ENCODE measurements around the gene PRTG. TPM values are rescaled to one million over a fixed set of nuclear protein-coding genes. Genes with fewer than 3 reads are reported as not detected.
"Not testable (repeated sequence)": the region's sequence is repeated elsewhere in the genome, so short reads cannot be mapped to it uniquely, and the experiment has no call there.

The PRTG gene
- total RNA-seq, 2 experiments from 2014 or later = not detected

DNA sequence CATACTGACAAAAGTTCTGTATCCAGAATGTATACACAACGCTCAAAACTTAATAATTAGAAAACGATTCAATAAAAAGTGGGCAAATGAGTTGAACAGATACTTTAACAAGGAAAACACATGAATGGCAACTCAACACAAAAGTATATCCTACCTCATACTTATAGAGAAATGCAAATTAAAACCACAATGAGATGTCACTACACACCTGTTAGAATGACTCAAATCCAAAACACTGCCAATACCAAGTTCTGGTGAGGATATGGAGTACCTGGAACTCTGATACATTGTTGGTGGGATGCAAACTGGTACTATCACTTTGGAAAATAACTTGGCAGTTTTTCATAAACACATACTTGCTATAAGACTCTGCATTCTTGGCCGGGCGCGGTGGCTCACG is 42.1 kb downstream of the PRTG start:
- POLR2A ChIA-PET = no interaction called here
- peaks cover 7% of the 10 kb centered on the region for H3K27me3 Mint-ChIP-seq
- intact Hi-C loops (cut with micrococcal nuclease) = no loop called here
- H3K9me3 Mint-ChIP-seq = no peaks in the 10 kb centered on the region
- no peaks in the 10 kb centered on the region for H3K36me3 Mint-ChIP-seq (ENCODE audit: low read depth)
- CTCF ChIA-PET = no interaction called here
- H3K27ac Mint-ChIP-seq = no peak overlapping the region
- ATAC-seq (no peak), DNase-seq (no peak)
- H3K4me3 Mint-ChIP-seq = no peak overlapping the region
- TF ChIP-seq, protein P1, sequence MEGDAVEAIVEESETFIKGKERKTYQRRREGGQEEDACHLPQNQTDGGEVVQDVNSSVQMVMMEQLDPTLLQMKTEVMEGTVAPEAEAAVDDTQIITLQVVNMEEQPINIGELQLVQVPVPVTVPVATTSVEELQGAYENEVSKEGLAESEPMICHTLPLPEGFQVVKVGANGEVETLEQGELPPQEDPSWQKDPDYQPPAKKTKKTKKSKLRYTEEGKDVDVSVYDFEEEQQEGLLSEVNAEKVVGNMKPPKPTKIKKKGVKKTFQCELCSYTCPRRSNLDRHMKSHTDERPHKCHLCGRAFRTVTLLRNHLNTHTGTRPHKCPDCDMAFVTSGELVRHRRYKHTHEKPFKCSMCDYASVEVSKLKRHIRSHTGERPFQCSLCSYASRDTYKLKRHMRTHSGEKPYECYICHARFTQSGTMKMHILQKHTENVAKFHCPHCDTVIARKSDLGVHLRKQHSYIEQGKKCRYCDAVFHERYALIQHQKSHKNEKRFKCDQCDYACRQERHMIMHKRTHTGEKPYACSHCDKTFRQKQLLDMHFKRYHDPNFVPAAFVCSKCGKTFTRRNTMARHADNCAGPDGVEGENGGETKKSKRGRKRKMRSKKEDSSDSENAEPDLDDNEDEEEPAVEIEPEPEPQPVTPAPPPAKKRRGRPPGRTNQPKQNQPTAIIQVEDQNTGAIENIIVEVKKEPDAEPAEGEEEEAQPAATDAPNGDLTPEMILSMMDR (IDR thresholded peaks at IDR 0.05) = no peak
- no peaks in the 10 kb centered on the region for H3K4me1 Mint-ChIP-seq (ENCODE audit: low read depth)

DNA sequence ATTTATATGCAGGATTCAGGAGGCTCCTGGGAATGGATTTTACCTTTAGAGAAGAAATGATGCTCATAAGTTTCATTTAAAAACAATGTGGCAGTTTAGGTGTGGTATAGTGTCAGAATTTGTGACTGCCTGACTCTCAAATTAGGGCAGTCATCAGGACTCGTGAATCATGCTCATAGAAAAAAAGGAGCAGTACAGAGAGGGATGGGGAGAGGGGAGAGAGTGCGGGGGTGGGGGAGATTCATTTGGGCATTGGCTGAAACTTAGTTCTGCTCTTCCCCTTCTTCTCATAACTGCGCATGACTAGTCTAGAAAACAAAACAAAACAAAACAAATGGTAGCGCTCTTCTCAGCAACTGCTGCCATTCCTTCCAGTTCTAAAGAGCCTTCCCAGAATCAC is 44.3 kb downstream of the PRTG start:
- Mint-ChIP-seq H3K9me3 (no peaks in the 10 kb centered on the region), H3K36me3 (ENCODE audit: low read depth) (no peaks in the 10 kb centered on the region), H3K4me3 (no peak overlapping the region), H3K27ac (no peak overlapping the region), H3K4me1 (ENCODE audit: low read depth) (peaks cover 3% of the 10 kb centered on the region), H3K27me3 (peaks cover 9% of the 10 kb centered on the region)
- intact Hi-C loops (cut with micrococcal nuclease) = no loop called here
- TF ChIP-seq, protein P1 (IDR thresholded peaks at IDR 0.05) = no peak
- DNase-seq (no peak), ATAC-seq (no peak)
- POLR2A ChIA-PET = no interaction called here
- CTCF ChIA-PET = interaction anchor here (1.4 kb wide), 1 partner anchor 12 kb away, joined by 3 read pairs; no protein-coding TSS in a partner anchor

DNA sequence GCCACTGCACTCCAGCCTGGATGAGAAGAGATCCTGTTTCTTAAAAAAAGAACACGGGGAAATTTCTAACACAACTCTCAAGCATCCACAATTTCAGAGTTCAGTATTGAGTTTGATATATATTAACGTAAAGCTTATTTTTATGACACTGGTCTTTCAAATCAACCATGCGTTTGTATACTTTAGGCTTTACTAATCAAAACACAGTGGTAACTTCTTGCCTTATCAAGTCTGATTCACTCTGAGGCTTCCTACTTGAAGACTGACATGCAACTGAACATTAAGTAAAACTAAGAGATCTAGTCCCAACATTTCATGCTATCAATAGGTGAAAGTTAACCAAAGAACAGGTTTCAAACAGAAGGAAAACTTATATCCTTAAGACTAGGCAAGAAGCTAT is 46.7 kb downstream of the PRTG start:
- peaks cover 3% of the 10 kb centered on the region for H3K4me1 Mint-ChIP-seq (ENCODE audit: low read depth)
- TF ChIP-seq, protein P1 (IDR thresholded peaks at IDR 0.05) = no peak
- POLR2A ChIA-PET = no interaction called here
- intact Hi-C loops (cut with micrococcal nuclease) = no loop called here
- no peaks in the 10 kb centered on the region for H3K36me3 Mint-ChIP-seq (ENCODE audit: low read depth)
- peaks cover 9% of the 10 kb centered on the region for H3K27me3 Mint-ChIP-seq
- CTCF ChIA-PET = no interaction called here
- H3K27ac Mint-ChIP-seq = no peak overlapping the region
- no peak overlapping the region for H3K4me3 Mint-ChIP-seq
- no peak for ATAC-seq
- no peak for DNase-seq
- H3K9me3 Mint-ChIP-seq = no peaks in the 10 kb centered on the region

DNA sequence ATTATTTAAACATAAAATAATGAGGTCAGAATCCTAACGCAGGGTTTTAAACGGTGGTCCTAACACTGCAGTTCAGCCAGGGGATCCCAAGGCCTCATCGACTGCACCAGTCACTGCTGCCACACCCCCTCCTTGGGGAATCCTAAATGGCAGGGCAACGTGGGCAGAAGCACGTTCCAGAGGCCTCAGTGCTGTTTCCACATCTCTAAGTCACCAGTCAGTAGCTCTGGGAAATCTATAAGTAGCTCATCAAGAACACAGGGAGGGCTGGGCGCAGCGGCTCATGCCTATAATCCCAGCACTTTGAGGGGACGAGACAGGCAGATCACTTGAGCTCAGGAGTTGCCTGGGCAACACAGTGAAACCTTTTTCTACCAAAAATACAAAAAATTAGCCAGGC is 47.5 kb downstream of the PRTG start:
- TF ChIP-seq, protein P1 (IDR thresholded peaks at IDR 0.05) = no peak
- Mint-ChIP-seq H3K4me1 (ENCODE audit: low read depth) (peaks cover 3% of the 10 kb centered on the region), H3K36me3 (ENCODE audit: low read depth) (no peaks in the 10 kb centered on the region), H3K9me3 (no peaks in the 10 kb centered on the region), H3K4me3 (no peak overlapping the region), H3K27me3 (peaks cover 9% of the 10 kb centered on the region), H3K27ac (no peak overlapping the region)
- ATAC-seq = no peak
- intact Hi-C loops (cut with micrococcal nuclease) = no loop called here
- ChIA-PET CTCF (no interaction called here), POLR2A (no interaction called here)
- no peak for DNase-seq

DNA sequence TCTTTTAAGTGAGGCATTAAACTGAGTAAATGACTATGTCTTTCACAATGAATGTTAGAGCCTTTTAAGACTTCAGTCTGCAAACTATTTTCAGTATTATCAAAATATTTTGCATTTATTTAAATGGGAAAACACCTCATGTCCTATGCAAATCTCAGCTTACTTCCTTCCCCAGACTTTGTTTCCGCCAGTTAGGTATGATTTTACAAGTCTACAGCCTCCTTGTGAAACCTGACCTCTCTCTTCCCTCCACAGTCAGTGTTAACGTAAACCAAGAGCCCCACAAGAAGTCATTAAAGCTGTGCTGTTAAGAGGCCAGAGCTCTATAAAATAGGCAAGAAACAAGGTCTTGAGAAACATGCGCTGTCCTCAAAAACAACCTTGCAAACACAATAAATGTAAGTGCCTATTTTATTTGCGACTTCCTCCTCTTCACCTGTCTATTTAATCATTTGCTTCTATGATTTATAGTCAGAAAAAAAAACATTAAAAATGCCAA is 48.3 kb downstream of the PRTG start:
- TF ChIP-seq, protein P1 (IDR thresholded peaks at IDR 0.05) = no peak
- ChIA-PET POLR2A (no interaction called here), CTCF (no interaction called here)
- Mint-ChIP-seq H3K27ac (no peak overlapping the region), H3K36me3 (ENCODE audit: low read depth) (no peaks in the 10 kb centered on the region), H3K4me1 (ENCODE audit: low read depth) (peaks cover 3% of the 10 kb centered on the region), H3K27me3 (peaks cover 9% of the 10 kb centered on the region), H3K9me3 (no peaks in the 10 kb centered on the region), H3K4me3 (no peak overlapping the region)
- ATAC-seq (no peak), DNase-seq (no peak)
- intact Hi-C loops (cut with micrococcal nuclease) = no loop called here

DNA sequence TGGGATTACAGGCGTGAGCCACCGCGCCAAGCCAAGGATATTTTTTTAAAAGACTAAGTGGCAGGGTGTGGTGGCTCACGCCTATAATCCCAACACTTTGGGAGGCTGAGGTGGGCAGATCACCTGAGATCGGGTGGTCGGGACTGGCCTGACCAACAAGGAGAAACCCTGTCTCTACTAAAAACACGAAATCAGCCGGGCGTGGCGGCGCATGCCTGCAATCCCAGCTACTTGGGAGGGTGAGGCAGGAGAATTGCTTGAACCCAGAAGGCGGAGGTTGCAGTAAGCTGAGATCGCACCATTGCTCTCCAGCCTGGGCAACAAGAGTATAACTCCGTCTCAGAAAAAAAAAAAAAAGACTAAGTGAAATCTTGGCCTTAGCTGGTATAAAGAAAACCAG is 49.8 kb downstream of the PRTG start:
- H3K27ac Mint-ChIP-seq; H3K4me3 Mint-ChIP-seq; H3K4me1 Mint-ChIP-seq (ENCODE audit: low read depth); H3K27me3 Mint-ChIP-seq; intact Hi-C loops (cut with micrococcal nuclease); DNase-seq; ATAC-seq; POLR2A ChIA-PET; H3K36me3 Mint-ChIP-seq (ENCODE audit: low read depth); H3K9me3 Mint-ChIP-seq: not testable (repeated sequence)
- CTCF ChIA-PET = interaction anchor here (1.6 kb wide), 1 partner anchor 153 kb away, joined by 3 read pairs; no protein-coding TSS in a partner anchor
